Gastrocnemius medialis (tissue), 4 donors: Measurements from ENCODE around the gene PLA2G12A. TPM values are rescaled to one million over a fixed set of nuclear protein-coding genes. Genes with fewer than 3 reads are reported as not detected.

Source experiments
- ATAC-seq, 2 donors: fragments of 150-250 bp; one replicate each; pipeline ENCODE4 v1.9.1; 2016
- DNase-seq, 2 donors: peaks; one replicate each; pipeline ENCODE4 v3.0.0-alpha.2; 2019
- H3K27ac ChIP-seq, 4 donors: fragments of 200-600 bp; sonication (generic); 1 replicate in 1 of 4; 2 replicates in 3 of 4; pipeline ENCODE4 v1.5.1; 2016 to 2018; ENCODE audit warnings: mild to moderate bottlenecking in 2 of 4, moderate library complexity in 1 of 4
- H3K27me3 ChIP-seq, 3 donors: fragments of 200-600 bp; sonication (generic) in 2 of 3; 1 replicate in 1 of 3; 2 replicates in 2 of 3; pipeline versions ENCODE4 v1.5.1 to v1.6.0; 2016 to 2019; ENCODE audit warnings: mild to moderate bottlenecking in 1 of 3, moderate library complexity in 1 of 3
- H3K36me3 ChIP-seq, 2 donors: fragments of 200-600 bp; sonication (generic) in 1 of 2; one replicate each; pipeline ENCODE4 v1.5.1; 2017 to 2018
- H3K4me1 ChIP-seq, 2 donors: fragments of 200-600 bp; sonication (generic) in 1 of 2; one replicate each; pipeline ENCODE4 v1.5.1; 2016 to 2017; ENCODE audit warnings: mild to moderate bottlenecking in 2 of 2
- H3K4me3 ChIP-seq, 4 donors: fragments of 200-600 bp; sonication (generic) in 3 of 4; 1 replicate in 1 of 4; 2 replicates in 3 of 4; pipeline ENCODE4 v1.5.1; 2016 to 2019; ENCODE audit warnings: mild to moderate bottlenecking in 2 of 4
- H3K9me3 ChIP-seq, 3 donors: fragments of 200-600 bp; sonication (generic) in 2 of 3; 1 replicate in 1 of 3; 2 replicates in 2 of 3; pipeline ENCODE4 v1.5.1; 2016 to 2019
- CTCF ChIP-seq, 5 experiments: fragments of 450-650 bp in 3 of 5; fragments of 200-600 bp in 2 of 5; sonication (generic) in 2 of 5; IDR thresholded peaks in 4 of 5; conservative IDR thresholded peaks in 1 of 5; 1 replicate in 4 of 5; 2 replicates in 1 of 5; pipeline ENCODE4 v1.5.1; 2016 to 2019; ENCODE audit warnings: antibody characterized with exemption in 5 of 5, mild to moderate bottlenecking in 3 of 5, moderate library complexity in 3 of 5
- POLR2A ChIP-seq, 2 donors: fragments of 450-650 bp; IDR thresholded peaks; one replicate each; pipeline ENCODE4 v1.6.1; 2017; ENCODE audit warnings: antibody characterized with exemption in 2 of 2, mild to moderate bottlenecking in 2 of 2, moderate library complexity in 2 of 2
- in situ Hi-C, 4 donors: fragments of 200-750 bp; cut with MboI; loops; one replicate each; pipeline versions ENCODE4 v1.15.0 to v1.8.0; 2017; ENCODE audit warnings: low sequenced_read_pairs in 4 of 4
- intact Hi-C: fragments of 100-400 bp; cut with DNase I; formaldehyde crosslinking; loops from one replicate; pipeline ENCODE4 v1.15.1; 2023; ENCODE audit warnings: low total_unique reads
- total RNA-seq, 4 donors: library from RNA; depleted of rRNA; stranded (reverse); fragments of >200 nt; gene quantifications; one replicate each; pipeline versions ENCODE4 v1.1.0 to v1.2.3, GENCODE V29; 2016

PLA2G12A gene
- total RNA-seq, result 10 to 100 TPM; 26.7 to 83.1 (median 57.6) TPM

GRCh38 chr4:109729718-109730618 lies at the start of gene PLA2G12A:
Gene PLA2G12A (minus strand): TSS chr4:109730070. CDS start chr4:109729809, 261 bp downstream.
- Histone ChIP-seq H3K27me3 (no peaks in the 10 kb centered on the region), H3K4me1 (peaks cover 14 to 19% of the 10 kb centered on the region in 2 donors), H3K36me3 (no peaks in the 10 kb centered on the region), H3K27ac (peak within 1 kb of the TSS; percentile 91 to 96 (median 95)), H3K9me3 (no peaks in the 10 kb centered on the region), H3K4me3 (peak within 1 kb of the TSS; percentile 86 to 99 (median 94))
- DNase-seq (peak; percentile 54 to 61), ATAC-seq (peak; percentile 77 to 85)
- intact Hi-C loops, result loop anchor here (1.0 to 10.0 kb wide), 4 partner anchors 27 to 1105 kb away; partner anchors contain the start of genes CASP6, GAR1 and RPL34
- in situ Hi-C loops, result loop anchor here in 2 of 4 donors (10.0 kb wide), 1 partner anchor 85 kb away; the partner anchor contains the start of gene GAR1 (in 2 of the 2)
- TF ChIP-seq POLR2A (IDR thresholded peaks at IDR 0.05) (peak; percentile 71 to 72), CTCF (IDR thresholded peaks at IDR 0.05 in 4 of 5, conservative IDR thresholded peaks at IDR 0.05 in 1 of 5) (no peak)

GRCh38 chr4:109764789-109765402 lies 35.0 kb upstream of the PLA2G12A start:
- Histone ChIP-seq H3K9me3 (no peaks in the 10 kb centered on the region), H3K36me3 (no peaks in the 10 kb centered on the region), H3K4me1 (no peaks in the 10 kb centered on the region), H3K4me3 (no peak overlapping the region), H3K27ac (no peak overlapping the region), H3K27me3 (no peaks in the 10 kb centered on the region)
- intact Hi-C loops (no loop called here), in situ Hi-C loops (no loop called here)
- DNase-seq (no peak), ATAC-seq (no peak)
- TF ChIP-seq POLR2A (IDR thresholded peaks at IDR 0.05) (no peak), CTCF (IDR thresholded peaks at IDR 0.05 in 4 of 5, conservative IDR thresholded peaks at IDR 0.05 in 1 of 5) (no peak)

- in situ Hi-C loops (no loop called here), intact Hi-C loops (no loop called here)
- no peaks in the 10 kb centered on the region for H3K9me3 ChIP-seq
- H3K27me3 ChIP-seq, result no peaks in the 10 kb centered on the region
- no peaks in the 10 kb centered on the region for H3K36me3 ChIP-seq
- ATAC-seq (no peak), DNase-seq (no peak)
- H3K4me1 ChIP-seq, result no peaks in the 10 kb centered on the region
- H3K4me3 ChIP-seq, result no peak overlapping the region
- H3K27ac ChIP-seq, result no peak overlapping the region
- TF ChIP-seq CTCF (IDR thresholded peaks at IDR 0.05 in 4 of 5, conservative IDR thresholded peaks at IDR 0.05 in 1 of 5) (no peak), POLR2A (IDR thresholded peaks at IDR 0.05) (no peak)
Measured at GRCh38 chr4:109764376-109764775, 34.5 kb upstream of the PLA2G12A start.

GRCh38 chr4:109760682-109761081 lies 30.8 kb upstream of the PLA2G12A start:
- Histone ChIP-seq H3K27me3 (no peaks in the 10 kb centered on the region), H3K4me1 (no peaks in the 10 kb centered on the region), H3K36me3 (no peaks in the 10 kb centered on the region), H3K27ac (no peak overlapping the region), H3K9me3 (no peaks in the 10 kb centered on the region), H3K4me3 (no peak overlapping the region)
- intact Hi-C loops, result no loop called here
- ATAC-seq (no peak), DNase-seq (no peak)
- TF ChIP-seq CTCF (IDR thresholded peaks at IDR 0.05 in 4 of 5, conservative IDR thresholded peaks at IDR 0.05 in 1 of 5), result no peak
- TF ChIP-seq POLR2A (IDR thresholded peaks at IDR 0.05), result no peak
- in situ Hi-C loops, result no loop called here
